Measurements from ENCODE around the gene UHRF2.

Gene UHRF2

GRCh38 chr9:6498982-6499381, 86.0 kb downstream of the UHRF2 start:
- TF ChIP-seq CTCF (conservative IDR thresholded peaks at IDR 0.05; ENCODE audit: low read length) (no peak), EZH2phosphoT487 (IDR thresholded peaks at IDR 0.05; ENCODE audit: borderline replicate concordance) (no peak)

GRCh38 chr9:6501526-6502210, 88.7 kb downstream of the UHRF2 start:
- no peaks in the 10 kb centered on the region for H3K79me2 ChIP-seq (ENCODE audit: insufficient read depth, low read length)
- H3K36me3 ChIP-seq (ENCODE audit: insufficient read depth, low read length): peaks cover 80% of the 10 kb centered on the region; the same call in 1 of the 2 replicates
- H3K27me3 ChIP-seq (ENCODE audit: insufficient read depth, low read length, poor library complexity, severe bottlenecking): no peaks in the 10 kb centered on the region
- H3K4me3 ChIP-seq (ENCODE audit: low read length, poor library complexity, severe bottlenecking): no peak overlapping the region
- TF ChIP-seq EZH2phosphoT487 (IDR thresholded peaks at IDR 0.05; ENCODE audit: borderline replicate concordance): no peak
- TF ChIP-seq CTCF (conservative IDR thresholded peaks at IDR 0.05; ENCODE audit: low read length): no peak
- no peak overlapping the region for H2AFZ ChIP-seq (ENCODE audit: low read length)
- no peaks in the 10 kb centered on the region for H3K4me1 ChIP-seq (ENCODE audit: insufficient read depth, low read length, poor library complexity, severe bottlenecking)
- no peaks in the 10 kb centered on the region for H3K9me3 ChIP-seq (ENCODE audit: insufficient read depth, low read depth, low read length)
- H3K4me2 ChIP-seq (ENCODE audit: low read depth, low read length, poor library complexity, severe bottlenecking): no peak overlapping the region
- no peaks in the 10 kb centered on the region for H3K9me2 ChIP-seq (replicated peaks; ENCODE audit: low read depth, low read length)
- H4K20me1 ChIP-seq (ENCODE audit: insufficient read depth, low read length, poor library complexity, severe bottlenecking): no peaks in the 10 kb centered on the region
- H3K9ac ChIP-seq (ENCODE audit: low read depth, low read length, poor library complexity, severe bottlenecking): no peak overlapping the region
- H3F3A ChIP-seq (ENCODE audit: low read depth): no peaks in the 10 kb centered on the region

More at GRCh38 chr9:6498982-6499381, 86.0 kb downstream of the UHRF2 start:
- Histone ChIP-seq H2AFZ (ENCODE audit: low read length) (no peak overlapping the region), H3K9me2 (replicated peaks; ENCODE audit: low read depth, low read length) (no peaks in the 10 kb centered on the region), H3K9me3 (ENCODE audit: insufficient read depth, low read depth, low read length) (no peaks in the 10 kb centered on the region), H3K4me3 (ENCODE audit: low read length, poor library complexity, severe bottlenecking) (no peak overlapping the region), H3K36me3 (ENCODE audit: insufficient read depth, low read length) (peaks cover 77% of the 10 kb centered on the region), H4K20me1 (ENCODE audit: insufficient read depth, low read length, poor library complexity, severe bottlenecking) (no peaks in the 10 kb centered on the region), H3K27me3 (ENCODE audit: insufficient read depth, low read length, poor library complexity, severe bottlenecking) (no peaks in the 10 kb centered on the region), H3K9ac (ENCODE audit: low read depth, low read length, poor library complexity, severe bottlenecking) (no peak overlapping the region), H3K4me1 (ENCODE audit: insufficient read depth, low read length, poor library complexity, severe bottlenecking) (no peaks in the 10 kb centered on the region), H3K4me2 (ENCODE audit: low read depth, low read length, poor library complexity, severe bottlenecking) (no peak overlapping the region), H3F3A (ENCODE audit: low read depth) (no peaks in the 10 kb centered on the region), H3K79me2 (ENCODE audit: insufficient read depth, low read length) (no peaks in the 10 kb centered on the region)

- H3K9me3 ChIP-seq (ENCODE audit: insufficient read depth, low read depth, low read length): no peaks in the 10 kb centered on the region
- H3F3A ChIP-seq (ENCODE audit: low read depth): no peaks in the 10 kb centered on the region
- no peaks in the 10 kb centered on the region for H3K27me3 ChIP-seq (ENCODE audit: insufficient read depth, low read length, poor library complexity, severe bottlenecking)
- TF ChIP-seq CTCF (conservative IDR thresholded peaks at IDR 0.05; ENCODE audit: low read length) (no peak), EZH2phosphoT487 (IDR thresholded peaks at IDR 0.05; ENCODE audit: borderline replicate concordance) (no peak)
- peaks cover 78% of the 10 kb centered on the region; the same call in 1 of the 2 replicates for H3K36me3 ChIP-seq (ENCODE audit: insufficient read depth, low read length)
- no peak overlapping the region for H3K4me3 ChIP-seq (ENCODE audit: low read length, poor library complexity, severe bottlenecking)
- H4K20me1 ChIP-seq (ENCODE audit: insufficient read depth, low read length, poor library complexity, severe bottlenecking): no peaks in the 10 kb centered on the region
- no peak overlapping the region for H2AFZ ChIP-seq (ENCODE audit: low read length)
- no peaks in the 10 kb centered on the region for H3K4me1 ChIP-seq (ENCODE audit: insufficient read depth, low read length, poor library complexity, severe bottlenecking)
- no peak overlapping the region for H3K4me2 ChIP-seq (ENCODE audit: low read depth, low read length, poor library complexity, severe bottlenecking)
- H3K79me2 ChIP-seq (ENCODE audit: insufficient read depth, low read length): no peaks in the 10 kb centered on the region
- H3K9ac ChIP-seq (ENCODE audit: low read depth, low read length, poor library complexity, severe bottlenecking): no peak overlapping the region
- H3K9me2 ChIP-seq (replicated peaks; ENCODE audit: low read depth, low read length): no peaks in the 10 kb centered on the region
These were observed 89.4 kb downstream of the UHRF2 start for GRCh38 chr9:6502399-6502798.
